ENCODE results near the gene SLC9A9. TPM values are rescaled to one million over a fixed set of nuclear protein-coding genes. Genes with fewer than 3 reads are reported as not detected.

The SLC9A9 gene
- polyA plus RNA-seq, 1 donor (not counting 4 experiments of a cell fraction or from before 2014, with no cell fraction given) = 5.2 TPM

- Histone ChIP-seq H3K79me2 (ENCODE audit: control insufficient read depth, insufficient read depth, low read length) (no peaks in the 10 kb centered on the region), H3K27ac (ENCODE audit: control insufficient read depth, insufficient read depth, low read length) (no peak overlapping the region), H3K27me3 (ENCODE audit: control insufficient read depth, extremely low read depth, insufficient read depth, low read length) (peaks cover 6% of the 10 kb centered on the region), H3K9me1 (ENCODE audit: control insufficient read depth, extremely low read depth, insufficient read depth, low read length) (no peaks in the 10 kb centered on the region), H4K20me1 (ENCODE audit: control insufficient read depth, extremely low read depth, insufficient read depth, low read length) (no peaks in the 10 kb centered on the region), H3K9me3 (ENCODE audit: control insufficient read depth, low read depth, low read length) (no peaks in the 10 kb centered on the region), H3K9ac (ENCODE audit: control insufficient read depth, extremely low read depth, insufficient read depth, low read length) (no peak overlapping the region), H2AFZ (ENCODE audit: control insufficient read depth, low read length) (no peak overlapping the region), H3K4me2 (ENCODE audit: control insufficient read depth, extremely low read depth, insufficient read depth, low read depth, low read length) (no peak overlapping the region), H3K36me3 (ENCODE audit: control insufficient read depth in 2 of 2, extremely low read depth in 1 of 2, insufficient read depth in 2 of 2, low read length in 2 of 2) (no peaks in the 10 kb centered on the region), H3K4me3 (ENCODE audit: control insufficient read depth in 2 of 3, extremely low read depth in 1 of 3, insufficient read depth in 2 of 3, low read depth in 1 of 3, low read length in 3 of 3) (no peak overlapping the region), H3K4me1 (ENCODE audit: control insufficient read depth, extremely low read depth, insufficient read depth, low read length) (no peaks in the 10 kb centered on the region)
- FAIRE-seq = no peak
- DNase-seq (ENCODE audit: low read depth, low spot score) = no peak
- dilution Hi-C loops (cut with MboI; ENCODE audit: extremely low pct_ligation_motif_present, low sequenced_read_pairs) = no loop called here
- TF ChIP-seq EZH2 (IDR thresholded peaks at IDR 0.05; ENCODE audit: low read length) (no peak), CTCF (optimal IDR thresholded peaks at IDR 0.05 in 1 of 3, IDR thresholded peaks at IDR 0.05 in 1 of 3, conservative IDR thresholded peaks at IDR 0.05 in 1 of 3; ENCODE audit: extremely low read depth in 1 of 3, insufficient read depth in 2 of 3, low read length in 3 of 3) (no peak)
These were observed 556.3 kb downstream of the SLC9A9 start for GRCh38 chr3:143291836-143292447.

- H3K27ac ChIP-seq (ENCODE audit: control insufficient read depth, insufficient read depth, low read length) = no peak overlapping the region
- FAIRE-seq (no peak), DNase-seq (ENCODE audit: low read depth, low spot score) (no peak)
- H3K4me2 ChIP-seq (ENCODE audit: control insufficient read depth, extremely low read depth, insufficient read depth, low read depth, low read length) = no peak overlapping the region
- no peak overlapping the region for H3K9ac ChIP-seq (ENCODE audit: control insufficient read depth, extremely low read depth, insufficient read depth, low read length)
- peaks cover 9% of the 10 kb centered on the region for H3K27me3 ChIP-seq (ENCODE audit: control insufficient read depth, extremely low read depth, insufficient read depth, low read length)
- no peaks in the 10 kb centered on the region for H3K9me1 ChIP-seq (ENCODE audit: control insufficient read depth, extremely low read depth, insufficient read depth, low read length)
- no peak overlapping the region for H2AFZ ChIP-seq (ENCODE audit: control insufficient read depth, low read length)
- H3K4me3 ChIP-seq (ENCODE audit: control insufficient read depth in 2 of 3, extremely low read depth in 1 of 3, insufficient read depth in 2 of 3, low read depth in 1 of 3, low read length in 3 of 3) = no peak overlapping the region
- H4K20me1 ChIP-seq (ENCODE audit: control insufficient read depth, extremely low read depth, insufficient read depth, low read length) = no peaks in the 10 kb centered on the region
- TF ChIP-seq EZH2 (IDR thresholded peaks at IDR 0.05; ENCODE audit: low read length) (no peak), CTCF (optimal IDR thresholded peaks at IDR 0.05 in 1 of 3, IDR thresholded peaks at IDR 0.05 in 1 of 3, conservative IDR thresholded peaks at IDR 0.05 in 1 of 3; ENCODE audit: extremely low read depth in 1 of 3, insufficient read depth in 2 of 3, low read length in 3 of 3) (no peak)
- no peaks in the 10 kb centered on the region for H3K4me1 ChIP-seq (ENCODE audit: control insufficient read depth, extremely low read depth, insufficient read depth, low read length)
- no peaks in the 10 kb centered on the region for H3K9me3 ChIP-seq (ENCODE audit: control insufficient read depth, low read depth, low read length)
- no peaks in the 10 kb centered on the region for H3K79me2 ChIP-seq (ENCODE audit: control insufficient read depth, insufficient read depth, low read length)
- dilution Hi-C loops (cut with MboI; ENCODE audit: extremely low pct_ligation_motif_present, low sequenced_read_pairs) = no loop called here
- H3K36me3 ChIP-seq (ENCODE audit: control insufficient read depth in 2 of 2, extremely low read depth in 1 of 2, insufficient read depth in 2 of 2, low read length in 2 of 2) = no peaks in the 10 kb centered on the region
These were observed 559.3 kb downstream of the SLC9A9 start for GRCh38 chr3:143288944-143289343.

Measured in keratinocyte (primary cell).